ENCODE measurements around the gene OCA2.

- TF ChIP-seq YY1 (IDR thresholded peaks at IDR 0.05; ENCODE audit: insufficient read depth, insufficient read length) (no peak), SUZ12 (IDR thresholded peaks at IDR 0.05; ENCODE audit: extremely low read depth, insufficient read depth, insufficient read length) (no peak), ZNF274 (IDR thresholded peaks at IDR 0.05; ENCODE audit: low read depth, low read length) (no peak)
These were observed 15.9 kb upstream of the OCA2 start for GRCh38 chr15:28114721-28115622.

Data from NT2/D1 (cell line).